Femur (tissue), 1 donor: Measurements from ENCODE around the gene RAPGEF3.

ENCODE experiments used
- DNase-seq: peaks from one replicate; pipeline ENCODE4 v3.0.0-alpha.2; 2017

The RAPGEF3 gene

DNA sequence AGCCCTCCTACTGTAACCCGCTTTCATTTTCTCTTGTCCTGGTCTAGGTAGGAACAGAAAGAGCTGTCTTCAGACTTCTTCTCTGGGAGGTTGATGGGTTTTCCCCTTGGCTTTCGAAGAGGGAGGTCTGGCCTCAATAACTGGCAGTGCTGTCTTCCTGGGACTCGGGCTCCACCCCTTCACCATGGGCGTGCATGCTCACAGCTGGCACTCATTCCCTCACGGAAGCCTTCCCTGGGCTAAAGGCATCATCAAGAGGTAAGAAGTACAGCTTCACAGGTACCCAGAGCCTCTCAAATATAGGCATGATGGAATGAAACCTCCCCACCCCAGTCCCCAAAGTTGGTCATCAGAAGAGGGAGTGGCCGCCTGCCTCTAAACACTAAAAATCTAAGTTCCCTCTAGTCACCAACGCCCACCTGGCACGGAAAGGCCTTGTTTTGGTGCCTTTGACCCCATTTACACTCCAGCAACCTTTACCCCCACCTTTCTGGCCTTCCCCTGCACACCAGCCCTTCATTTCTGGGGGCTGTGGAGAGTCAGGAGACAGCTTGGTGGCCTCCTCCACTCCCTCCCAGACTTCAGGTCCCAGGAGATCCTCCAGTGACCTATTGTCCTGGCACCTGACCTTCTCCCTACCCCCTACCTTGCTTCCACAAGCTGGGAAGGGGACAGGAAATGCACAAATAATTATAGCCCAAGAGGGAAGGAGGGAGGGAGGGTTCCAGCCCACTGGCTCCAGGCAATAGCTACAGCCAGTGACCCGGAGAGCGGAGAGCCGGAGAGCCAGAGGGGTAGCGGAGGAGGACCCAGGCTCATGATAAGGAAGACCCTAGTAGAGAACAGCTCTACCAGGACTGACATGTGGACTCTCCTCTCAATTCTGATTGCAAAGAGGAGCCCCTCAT, 2.8 kb downstream of the RAPGEF3 start:
- no peak for DNase-seq

DNA sequence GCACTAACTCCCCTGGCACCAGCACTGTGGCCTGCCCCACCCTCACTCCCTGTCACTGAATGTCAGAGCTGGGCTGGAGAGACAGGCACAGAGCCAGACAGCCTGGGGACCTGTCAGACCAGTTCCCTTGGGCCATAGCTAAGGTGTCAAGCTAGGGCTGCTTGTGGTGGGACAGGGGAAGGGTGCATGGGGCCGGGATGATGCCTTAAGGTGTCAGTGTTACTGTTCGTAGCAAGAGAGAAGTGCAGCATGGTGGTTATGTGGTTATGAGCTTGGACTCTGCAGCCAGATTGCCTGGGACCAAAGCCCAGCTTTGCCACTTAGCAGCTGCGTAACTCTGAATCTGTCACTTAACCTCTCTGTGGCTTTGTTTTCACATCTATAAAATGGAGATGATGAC, 3.8 kb downstream of the RAPGEF3 start:
- DNase-seq: no peak

DNA sequence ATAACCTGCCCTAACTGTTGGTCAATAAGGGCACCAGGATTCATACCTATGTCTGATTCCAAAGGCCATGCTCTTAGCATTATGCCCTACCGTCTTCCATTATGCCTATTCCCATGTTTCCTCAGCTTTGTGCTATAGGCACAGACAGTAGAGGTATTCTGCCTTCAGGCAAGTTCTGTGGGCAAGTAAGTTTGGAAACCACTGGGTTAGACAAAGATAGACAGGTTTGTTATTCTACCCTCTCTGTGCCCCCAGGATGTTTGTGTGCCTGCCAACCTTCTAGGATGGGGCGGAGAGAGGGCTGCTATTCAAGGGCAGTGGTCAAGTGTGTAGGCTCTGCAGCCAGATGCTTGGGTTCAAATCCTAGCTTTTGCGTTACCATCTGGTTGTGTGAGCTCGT, 4.6 kb downstream of the RAPGEF3 start:
- DNase-seq: no peak

DNA sequence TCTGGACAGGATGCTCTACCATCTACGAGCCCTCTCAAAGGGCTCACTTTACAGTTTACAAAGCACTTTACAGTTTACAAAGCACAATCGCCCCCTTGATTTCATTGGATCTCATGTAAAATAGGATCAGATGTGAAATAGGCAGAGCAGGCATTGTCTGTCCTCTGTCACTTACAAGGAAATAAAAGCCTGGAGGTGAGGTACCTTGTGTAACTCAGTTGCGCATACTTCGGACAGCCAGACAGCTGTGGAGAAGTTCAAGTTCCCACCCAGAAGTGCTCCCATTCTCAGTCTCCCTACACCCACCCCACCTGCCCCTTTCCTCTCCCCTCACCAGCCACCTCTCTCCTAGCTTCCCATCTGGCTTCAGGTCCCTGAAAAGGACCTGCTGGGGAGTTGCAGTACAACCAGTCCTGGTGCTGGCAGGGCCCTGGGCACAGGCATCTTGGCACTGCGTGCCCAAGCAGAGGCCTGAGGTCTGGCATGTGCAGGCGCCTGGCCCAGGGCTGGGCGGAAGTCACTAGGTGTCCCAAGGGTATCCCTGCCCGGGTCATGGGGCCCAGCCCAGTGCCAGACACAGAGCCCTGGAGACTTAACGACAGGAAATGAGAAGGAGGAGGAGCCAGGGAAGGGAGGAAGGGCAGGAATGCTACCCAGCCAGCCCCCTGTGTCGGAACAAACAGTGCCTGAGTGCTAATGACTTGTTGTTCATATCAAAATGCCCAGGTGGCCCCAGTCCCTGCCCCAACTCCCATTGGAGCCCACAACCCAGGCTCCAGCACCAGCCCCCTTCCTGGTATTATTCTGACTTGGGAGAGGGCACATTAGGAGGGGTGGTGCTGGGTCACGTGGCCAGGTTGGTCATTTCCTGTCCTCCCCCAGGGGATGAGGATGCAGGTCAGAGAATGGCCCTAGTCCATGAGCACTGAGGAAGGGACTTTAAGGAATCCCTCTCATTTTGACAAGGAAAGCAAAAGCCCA, 5.4 kb downstream of the RAPGEF3 start:
- peak; percentile 51 for DNase-seq

DNA sequence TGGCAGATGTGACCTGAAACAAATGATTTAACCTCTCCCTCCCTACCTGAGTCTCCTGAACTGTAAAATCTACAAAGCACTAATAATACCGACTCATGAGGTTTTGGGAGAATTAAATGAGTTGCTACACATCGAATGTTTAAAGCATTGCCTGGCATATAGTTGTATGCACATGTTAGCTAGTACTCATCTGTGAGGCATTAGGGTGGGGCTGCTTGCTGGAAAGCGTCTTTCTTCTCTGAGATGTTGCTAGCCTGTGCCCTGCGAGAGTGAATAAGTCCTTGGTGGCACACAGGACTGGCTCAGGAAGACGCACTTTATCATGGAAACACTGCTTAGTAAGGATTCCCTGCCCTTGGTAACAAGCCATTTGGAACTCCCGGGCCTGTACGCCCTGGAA, 6.1 kb downstream of the RAPGEF3 start:
- no peak for DNase-seq

DNA sequence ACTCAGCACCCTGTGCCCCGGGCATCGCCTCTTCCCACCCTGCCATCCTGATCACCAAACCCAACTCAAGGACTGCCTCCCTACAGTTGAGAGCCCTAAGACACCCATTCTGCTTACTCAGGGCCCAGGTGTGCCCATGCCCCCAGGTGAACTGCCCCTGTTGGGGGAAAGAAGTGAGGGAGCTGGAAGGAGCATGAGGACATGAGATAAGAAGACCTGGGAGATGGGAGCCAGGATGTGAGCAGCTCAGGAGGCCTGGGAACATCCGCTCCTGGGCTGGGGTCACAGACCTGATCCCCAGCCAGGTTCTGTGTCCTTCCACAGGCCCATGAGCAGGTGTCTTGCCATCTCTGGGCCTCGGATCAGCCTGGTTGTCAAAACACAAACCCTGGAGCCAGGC, 6.6 kb downstream of the RAPGEF3 start:
- DNase-seq: no peak

DNA sequence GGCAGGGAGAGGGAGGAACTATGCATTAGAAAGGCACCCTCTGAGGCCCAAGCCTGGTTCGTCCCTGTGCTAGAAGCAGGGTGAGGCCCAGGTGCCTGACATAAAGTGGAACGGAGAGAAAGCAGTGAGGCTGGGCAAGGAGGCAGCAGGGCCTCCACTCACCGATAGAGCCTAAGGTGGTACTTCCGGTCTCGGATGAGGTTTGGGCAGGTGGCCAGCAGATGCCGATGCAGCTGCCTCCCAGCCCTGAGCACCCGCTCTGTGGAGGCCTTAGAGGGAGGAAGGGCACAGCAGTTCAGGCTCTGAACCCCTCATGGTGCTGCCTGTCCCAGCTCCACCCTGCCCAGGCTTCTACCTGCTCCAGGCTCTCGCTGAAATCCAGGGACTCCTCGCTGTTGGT, 7.1 kb downstream of the RAPGEF3 start:
- no peak for DNase-seq

DNA sequence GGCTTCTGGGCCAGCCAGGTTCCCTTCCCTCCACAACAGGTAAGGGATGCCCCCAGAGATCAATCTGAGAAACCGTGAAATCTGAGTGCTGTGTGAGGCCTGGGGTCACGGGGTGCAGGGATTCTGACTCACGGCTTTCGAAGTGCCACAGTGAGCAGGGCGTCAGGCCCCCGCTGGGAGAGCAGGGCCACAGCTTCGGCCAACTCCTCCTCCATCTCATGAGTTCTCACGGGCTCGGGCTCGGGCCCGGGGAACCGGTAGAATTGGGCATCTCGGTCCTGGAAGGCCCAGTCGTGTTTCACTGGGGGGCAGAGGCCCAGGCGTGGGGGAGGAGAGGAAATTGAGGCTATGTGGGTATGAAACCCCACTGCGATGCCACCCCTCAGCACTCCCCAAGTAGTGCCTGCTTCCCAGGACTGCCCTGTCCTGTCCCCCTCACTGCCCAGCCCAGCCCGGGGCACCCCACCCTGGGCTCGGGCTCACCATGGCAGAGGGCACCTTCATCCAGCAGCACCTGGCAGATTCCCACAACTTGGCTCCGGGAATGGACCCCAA, 7.7 kb downstream of the RAPGEF3 start:
- no peak for DNase-seq

DNA sequence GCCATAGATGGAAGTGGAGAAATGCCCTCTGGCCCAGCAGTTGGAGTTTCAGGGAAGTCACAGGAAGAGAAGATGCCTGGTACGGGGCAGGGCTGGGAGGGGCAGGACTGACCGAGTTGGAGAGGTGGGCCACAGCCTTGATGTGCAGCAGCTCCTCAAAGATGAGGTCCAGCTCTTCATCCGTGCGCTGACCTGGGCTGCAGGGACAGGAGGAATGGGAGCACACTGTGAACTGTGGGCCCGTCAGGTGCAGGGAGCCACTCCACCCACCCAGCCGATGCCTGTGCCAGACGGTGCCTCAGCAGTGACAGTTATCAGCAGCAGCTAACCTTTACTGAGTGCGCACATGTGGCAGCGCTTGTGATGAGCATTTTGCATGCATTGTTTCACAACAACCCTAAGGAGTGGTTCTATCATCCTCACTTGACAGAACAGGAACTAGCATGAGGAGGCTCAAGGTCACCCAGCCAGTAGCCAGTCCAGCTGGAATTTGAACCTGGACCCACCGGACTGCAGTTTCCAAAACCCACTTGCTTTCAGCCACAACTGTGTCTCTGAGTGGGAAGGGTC, 8.4 kb downstream of the RAPGEF3 start:
- no peak for DNase-seq

DNA sequence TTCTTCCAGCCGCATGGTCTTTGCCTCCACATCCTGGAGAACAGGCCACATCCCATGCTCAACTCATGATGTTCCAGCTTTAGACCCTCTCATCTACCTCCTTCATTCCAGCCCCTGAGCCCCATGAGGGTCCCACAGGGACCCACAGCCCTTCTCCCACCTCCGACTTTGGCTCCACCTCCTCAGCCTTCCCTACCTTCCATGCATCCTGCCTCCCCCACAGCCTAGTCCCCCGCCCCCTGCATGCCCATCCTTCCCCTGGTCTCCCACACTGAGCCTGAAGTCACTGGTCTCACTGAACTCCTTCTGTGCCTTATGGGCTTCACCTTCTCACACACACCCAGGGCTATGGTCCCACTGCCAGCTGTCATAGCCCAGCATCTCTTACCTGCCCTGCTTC, 9.8 kb downstream of the RAPGEF3 start:
- no peak for DNase-seq

DNA sequence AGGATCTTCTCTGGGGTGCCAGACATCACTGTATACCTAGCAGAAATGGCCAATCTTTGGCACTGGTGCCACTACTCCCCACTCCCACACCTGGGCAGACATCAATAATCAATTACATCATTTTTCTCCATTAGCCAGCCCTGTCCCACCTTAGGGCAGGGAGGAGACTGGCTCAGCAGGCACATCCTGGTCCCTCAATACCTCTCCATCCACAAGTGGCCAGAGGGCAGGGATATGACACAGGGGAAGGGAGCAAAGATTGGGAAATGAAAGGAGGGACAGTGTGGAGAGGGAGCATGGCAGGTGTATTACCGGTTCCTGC, 10.2 kb downstream of the RAPGEF3 start:
- DNase-seq: no peak

DNA sequence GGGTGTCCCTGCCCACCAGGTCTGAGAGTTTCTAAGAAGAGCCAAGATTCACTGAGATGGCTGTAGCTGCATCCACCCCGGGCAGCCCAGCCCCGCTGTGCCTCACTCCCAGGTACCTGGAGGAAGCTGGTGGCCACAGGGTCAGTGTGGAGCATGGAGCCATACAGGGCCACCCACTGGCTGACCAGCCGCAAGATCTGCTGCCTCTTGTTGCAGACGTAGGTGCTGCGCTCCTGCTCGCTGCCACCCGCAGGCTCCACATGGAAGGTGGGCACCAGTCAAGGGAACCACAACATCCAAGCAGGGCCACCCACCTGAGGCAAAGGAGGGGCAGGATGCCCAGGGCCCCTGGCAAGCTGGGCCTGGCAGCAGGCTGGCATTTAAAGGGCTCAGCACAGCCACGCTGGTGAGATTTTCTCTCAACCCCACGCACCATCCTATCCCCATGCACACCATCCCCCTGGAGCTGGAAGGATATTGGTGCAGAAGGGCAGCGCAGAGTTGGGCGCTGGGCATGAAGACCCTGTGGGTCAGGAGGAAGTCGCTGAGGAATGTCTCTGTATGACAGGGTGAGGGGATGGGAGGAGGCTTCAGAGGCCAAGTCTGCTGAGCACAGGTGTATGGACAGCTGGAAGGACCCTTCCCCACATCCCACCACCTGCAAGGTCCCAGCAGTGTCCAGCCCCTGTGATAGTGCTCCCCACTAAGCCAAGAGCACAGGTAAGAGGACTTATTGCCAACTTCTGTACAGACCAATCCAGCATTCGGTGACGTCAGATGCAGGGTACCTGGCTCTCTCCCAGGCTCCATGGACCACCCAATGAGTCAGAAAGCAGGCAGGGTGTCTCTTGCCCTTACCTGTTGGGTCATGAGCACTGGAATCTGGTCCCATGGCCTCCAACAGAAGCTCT, 10.8 kb downstream of the RAPGEF3 start:
- no peak for DNase-seq

DNA sequence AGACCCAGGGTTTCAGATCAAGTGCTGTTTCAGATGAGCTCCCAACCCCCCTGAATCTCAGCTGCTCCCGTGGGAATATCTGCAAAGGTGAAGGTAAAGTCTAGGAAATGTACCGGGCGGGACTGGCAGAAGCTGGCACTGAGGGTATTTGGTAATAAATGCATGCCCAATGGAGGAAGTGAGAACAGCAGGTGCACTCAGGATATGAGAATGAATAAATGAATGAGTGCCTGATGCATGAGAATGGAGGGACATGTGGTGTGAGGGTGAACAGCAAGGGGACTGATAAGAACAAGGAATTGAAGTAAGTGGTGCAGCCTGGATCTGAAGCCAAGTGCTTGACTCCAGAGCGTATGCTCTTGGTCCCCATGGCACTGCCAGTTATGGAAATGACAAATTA, 11.6 kb downstream of the RAPGEF3 start:
- no peak for DNase-seq

DNA sequence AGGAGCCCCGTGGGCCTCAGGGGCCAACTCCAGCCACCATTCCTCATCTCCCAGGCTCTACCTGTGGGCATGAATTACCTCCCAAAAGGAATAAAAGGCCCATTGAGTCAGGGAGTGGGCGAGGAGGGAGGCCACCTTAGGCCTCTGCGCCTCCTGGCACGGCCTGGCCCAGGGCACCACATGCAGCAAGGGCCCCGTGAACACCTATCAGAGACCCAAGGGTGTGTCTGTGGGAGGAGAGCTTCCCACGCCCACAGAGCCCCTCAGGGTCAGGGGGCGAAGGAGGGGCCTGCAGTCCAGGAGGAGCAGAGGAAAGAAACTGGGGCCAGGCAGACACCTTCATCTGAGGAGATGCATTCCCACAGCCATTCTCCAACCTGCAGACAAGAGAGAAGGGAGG, 12.2 kb downstream of the RAPGEF3 start:
- DNase-seq: no peak

DNA sequence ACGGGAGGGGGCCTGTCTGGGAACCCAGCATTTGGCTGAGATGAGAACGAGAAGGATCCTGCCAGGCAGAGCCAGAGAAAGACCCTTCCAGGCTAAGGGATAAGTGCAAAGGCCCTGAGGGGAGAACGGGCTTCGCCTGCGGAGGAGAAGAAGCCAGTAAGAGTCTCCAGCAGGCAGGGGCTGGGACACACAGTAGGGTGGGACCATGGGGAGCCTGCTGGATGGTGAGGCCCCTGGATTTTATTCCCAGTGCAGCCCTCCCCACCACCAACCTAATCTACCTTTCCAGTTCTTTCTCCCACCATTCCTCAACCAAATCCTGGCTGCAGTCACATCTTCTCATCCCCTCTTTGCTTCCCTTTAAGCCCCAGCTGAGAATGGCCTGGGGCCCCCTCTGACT, 12.6 kb downstream of the RAPGEF3 start:
- no peak for DNase-seq

DNA sequence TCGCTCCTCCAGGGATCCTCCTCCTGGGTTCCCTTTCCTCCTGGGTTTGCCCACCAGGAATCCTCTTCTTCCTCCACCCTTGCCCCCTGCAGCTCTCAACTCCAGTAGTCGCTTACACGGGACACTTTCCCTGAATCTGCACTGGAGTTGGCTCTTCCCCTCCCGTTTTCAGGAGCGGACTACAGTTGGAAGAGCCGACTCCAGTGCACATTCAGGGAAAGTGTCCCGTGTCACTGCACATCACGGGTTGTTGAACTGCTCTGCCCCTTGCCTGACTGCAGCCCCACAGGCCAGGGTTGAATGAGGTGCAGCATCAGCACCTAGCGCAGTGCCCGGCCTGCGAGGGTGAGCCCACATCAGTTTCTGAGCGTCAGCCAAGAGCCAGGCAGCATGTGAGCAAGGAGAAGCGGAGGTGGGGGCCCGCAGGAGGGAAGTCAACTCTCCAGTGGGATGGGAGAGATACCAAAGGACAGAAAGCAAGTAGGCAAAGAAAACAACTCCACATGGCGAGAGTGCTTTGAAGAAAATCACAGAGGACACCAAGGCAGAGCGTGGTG, 13.1 kb downstream of the RAPGEF3 start:
- DNase-seq: no peak

DNA sequence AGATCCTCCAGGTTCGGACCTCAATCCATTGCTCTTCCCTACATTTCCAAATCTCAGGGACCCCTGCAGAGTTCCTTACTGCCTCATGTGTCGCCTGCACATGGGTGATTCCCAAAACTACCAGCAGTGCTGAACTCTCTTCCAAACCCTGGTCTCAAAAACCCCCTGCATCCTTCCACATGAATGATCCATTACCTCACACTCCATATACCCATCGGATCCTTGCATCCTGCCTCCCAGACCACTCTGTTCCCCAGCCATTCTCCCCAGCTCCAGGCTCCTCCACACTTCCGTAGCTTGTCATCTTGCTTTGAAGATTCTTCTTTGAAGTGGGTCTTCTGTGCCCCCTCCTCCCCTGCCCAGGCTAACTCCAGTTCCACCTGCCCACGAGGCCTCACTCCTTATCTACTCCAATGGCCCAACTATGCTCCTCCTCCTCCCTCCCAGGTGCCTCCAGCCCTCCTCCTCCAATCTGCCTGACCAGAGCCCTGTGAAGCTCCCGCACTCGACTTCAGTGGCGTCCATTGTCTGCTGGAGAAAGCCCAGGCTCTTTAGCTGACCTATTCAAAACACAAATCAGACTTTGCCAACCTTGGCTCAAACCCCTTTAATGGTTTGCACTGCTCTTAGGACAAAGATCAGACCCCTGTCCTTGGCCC, 13.8 kb downstream of the RAPGEF3 start:
- no peak for DNase-seq

DNA sequence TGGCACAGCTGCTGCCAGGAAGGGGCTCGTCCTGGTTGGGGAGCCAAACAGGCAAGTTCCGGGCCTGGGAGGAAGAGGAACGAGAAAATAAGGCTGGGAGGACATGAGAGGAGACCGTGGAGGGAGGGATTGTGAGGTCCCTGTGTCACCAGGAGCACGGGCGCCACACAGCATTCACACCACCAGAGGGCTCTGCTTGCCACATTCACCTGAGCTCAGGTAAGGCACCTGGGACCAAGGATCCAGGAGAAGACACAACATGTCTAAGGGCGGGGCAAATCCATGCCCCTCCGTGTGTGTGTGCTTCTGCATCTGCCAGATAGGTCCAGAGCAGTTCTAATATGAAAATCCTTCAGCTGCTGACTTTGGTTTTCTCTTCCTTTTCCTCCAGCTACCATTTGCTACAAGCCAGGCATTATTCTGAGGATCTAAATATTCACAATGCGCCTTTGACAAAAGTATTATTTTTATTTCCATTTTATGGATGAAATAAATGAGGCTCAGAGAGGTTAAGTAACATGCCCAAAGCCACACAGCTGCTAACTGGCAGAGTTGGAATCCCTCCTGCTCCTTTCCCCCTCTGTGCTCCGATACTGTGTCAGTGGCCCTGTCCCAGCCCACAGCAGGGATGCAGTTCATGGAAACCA, 14.6 kb downstream of the RAPGEF3 start:
- no peak for DNase-seq

DNA sequence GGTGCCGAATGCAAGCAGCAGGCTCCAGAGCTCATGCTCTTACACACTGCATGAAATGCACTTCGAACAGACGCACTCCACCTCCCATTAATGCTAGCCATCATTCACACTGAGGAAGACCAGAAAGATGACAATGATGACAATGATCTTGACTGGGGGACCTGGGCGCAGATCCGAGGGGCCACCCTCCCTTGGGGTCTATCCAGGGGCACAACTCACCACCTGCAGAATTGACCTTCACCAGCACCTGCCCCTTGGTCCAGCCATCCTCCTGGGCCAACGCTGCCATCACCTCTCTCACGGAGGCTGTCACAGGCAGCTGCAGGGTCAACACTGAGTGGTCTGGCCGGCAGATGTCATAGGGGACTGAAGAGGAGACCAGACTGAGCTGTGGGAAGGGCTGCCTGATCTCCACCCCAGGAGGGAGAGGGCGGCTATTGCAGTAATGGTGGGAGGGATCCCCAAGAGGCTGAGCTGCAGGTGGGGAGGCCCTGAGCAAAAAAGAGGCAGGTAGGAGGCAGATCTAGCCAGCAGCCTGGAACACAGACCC, 15.3 kb downstream of the RAPGEF3 start:
- DNase-seq: no peak

DNA sequence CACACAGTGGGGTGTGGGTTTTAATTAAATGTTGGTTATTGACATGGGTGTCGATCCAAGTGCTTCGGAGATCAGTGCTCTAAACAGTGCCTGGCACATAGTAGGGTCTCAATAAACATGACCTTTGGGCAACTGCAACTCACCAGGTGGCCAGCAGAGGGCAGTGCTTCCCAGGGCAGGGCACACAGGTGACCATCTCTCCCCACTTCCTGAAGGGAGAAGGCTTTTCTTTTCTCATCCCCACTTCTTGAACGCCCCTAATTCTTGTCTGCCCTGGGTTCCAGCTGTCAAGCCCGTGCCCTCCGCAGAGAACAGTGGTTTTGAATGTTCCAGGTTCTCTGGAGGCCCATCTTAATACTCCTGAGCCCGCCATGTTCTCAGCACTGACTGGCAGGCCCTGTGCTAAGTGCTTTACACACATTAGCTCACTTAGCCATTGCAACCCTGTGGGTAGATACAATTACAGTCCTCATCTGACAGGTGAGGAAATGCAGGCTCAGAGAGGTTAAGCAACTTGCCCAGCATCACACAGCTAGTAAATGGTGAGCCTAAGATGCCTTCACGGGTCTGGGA, 16.3 kb downstream of the RAPGEF3 start:
- DNase-seq: peak; percentile 53
